IMR-90 (cell line): Measurements from ENCODE around the gene PTGES2. TPM values are rescaled to one million over a fixed set of nuclear protein-coding genes. Genes with fewer than 3 reads are reported as not detected.

Experiments used
- ATAC-seq: fragments of 200-7000 bp; cut with Tn5 transposase; 2 replicates; pipeline ENCODE4 v1.9.1; 2020; ENCODE audit warnings: low read depth, mild to moderate bottlenecking, moderate library complexity
- BruUV-seq: library from RNA; stranded (reverse); fragments of 400-500 nt; replicated peaks from 2 replicates; lab custom pipeline; 2021; lab: Mats Ljungman, UMichigan
- CTCF ChIA-PET: fragments of 300-600 bp; formaldehyde crosslinking; extraction: SDS; loops from one replicate; lab custom pipeline; 2021; ENCODE audit warnings: antibody characterized with exemption; lab: Yijun Ruan, JAX
- POLR2A ChIA-PET: fragments of 300-600 bp; sonication (Branson Sonifier 250); formaldehyde crosslinking; loops from one replicate; lab custom pipeline; 2022; ENCODE audit warnings: antibody characterized with exemption; ENCODE audit not compliant: unreplicated experiment; lab: Charles Lee
- DNase-seq: peaks from one replicate; pipeline ENCODE4 v3.0.0; 2013
- H2AFZ ChIP-seq: replicated peaks from 2 replicates; pipeline ENCODE3; 2013; ENCODE audit warnings: low read length, mild to moderate bottlenecking; ENCODE audit not compliant: poor library complexity
- H2AK5ac ChIP-seq: 2 replicates; pipeline ENCODE4 v1.6.1; 2013; ENCODE audit warnings: low read depth, low read length, inconsistent platforms
- H2AK9ac ChIP-seq: replicated peaks from 2 replicates; pipeline ENCODE3; 2013; ENCODE audit warnings: mild to moderate bottlenecking, low read depth, low read length, moderate library complexity; ENCODE audit not compliant: poor library complexity
- H2BK120ac ChIP-seq: 2 replicates; pipeline ENCODE4 v1.6.1; 2013; ENCODE audit warnings: low read depth, low read length, inconsistent platforms
- H2BK15ac ChIP-seq: 3 replicates; pipeline ENCODE4 v1.6.1; 2013; ENCODE audit warnings: low read depth, low read length, inconsistent platforms
- H2BK20ac ChIP-seq: 2 replicates; pipeline ENCODE4 v1.6.1; 2013; ENCODE audit warnings: low read depth, mild to moderate bottlenecking, inconsistent platforms, low read length, moderate library complexity
- H2BK5ac ChIP-seq: 2 replicates; pipeline ENCODE4 v1.6.1; 2013; ENCODE audit warnings: mild to moderate bottlenecking, low read depth, low read length, inconsistent platforms; ENCODE audit not compliant: poor library complexity, severe bottlenecking
- H3K14ac ChIP-seq: replicated peaks from 2 replicates; pipeline ENCODE4 v1.6.1; 2013; ENCODE audit warnings: low read depth, low read length, inconsistent platforms
- H3K18ac ChIP-seq: 2 replicates; pipeline ENCODE4 v1.6.1; 2013; ENCODE audit warnings: low read depth, low read length, control low read depth
- H3K23ac ChIP-seq: 2 replicates; pipeline ENCODE4 v1.6.1; 2013; ENCODE audit warnings: low read depth, low read length, inconsistent platforms
- H3K27ac ChIP-seq: 2 replicates; pipeline ENCODE4 v1.5.1; 2013; ENCODE audit warnings: mild to moderate bottlenecking, control low read depth, low read length; ENCODE audit not compliant: insufficient read depth
- H3K27me3 ChIP-seq: 2 replicates; pipeline ENCODE4 v1.6.1; 2013; ENCODE audit warnings: low read length; ENCODE audit not compliant: control insufficient read depth, insufficient read depth
- H3K36me3 ChIP-seq: 2 replicates; pipeline ENCODE4 v1.6.1; 2013; ENCODE audit warnings: low read length, mixed read lengths; ENCODE audit not compliant: control insufficient read depth, insufficient read depth
- H3K4ac ChIP-seq: 2 replicates; pipeline ENCODE4 v1.6.1; 2013; ENCODE audit warnings: low read depth, low read length, inconsistent platforms
- H3K4me1 ChIP-seq: 2 replicates; pipeline ENCODE4 v1.6.1; 2013; ENCODE audit warnings: low read length, mixed read lengths; ENCODE audit not compliant: control insufficient read depth, insufficient read depth
- H3K4me2 ChIP-seq: 2 replicates; pipeline ENCODE4 v1.6.1; 2013; ENCODE audit warnings: low read depth, mild to moderate bottlenecking, control low read depth, low read length, moderate library complexity
- H3K4me3 ChIP-seq: 2 replicates; pipeline ENCODE4 v1.5.1; 2013; ENCODE audit warnings: low read depth, mild to moderate bottlenecking, control low read depth, low read length, moderate library complexity; ENCODE audit not compliant: insufficient read depth
- H3K56ac ChIP-seq: 2 replicates; pipeline ENCODE4 v1.6.1; 2013; ENCODE audit warnings: low read length, inconsistent platforms; ENCODE audit not compliant: insufficient read depth; ENCODE audit errors: extremely low read depth
- H3K79me1 ChIP-seq, 2 experiments: 2 replicates each; pipeline ENCODE4 v1.6.1; 2013; ENCODE audit warnings: low read length in 2 of 2, inconsistent platforms in 1 of 2, low read depth in 1 of 2
- H3K9ac ChIP-seq: 2 replicates; pipeline ENCODE4 v1.6.1; 2013; ENCODE audit warnings: low read depth, low read length, control low read depth
- H3K9me1 ChIP-seq: 2 replicates; pipeline ENCODE4 v1.6.1; 2013; ENCODE audit warnings: low read length, inconsistent platforms; ENCODE audit not compliant: insufficient read depth
- H3K9me3 ChIP-seq: 2 replicates; pipeline ENCODE4 v1.6.1; 2013; ENCODE audit warnings: low read length; ENCODE audit not compliant: control insufficient read depth, insufficient read depth
- H4K20me1 ChIP-seq: 2 replicates; pipeline ENCODE4 v1.6.1; 2013; ENCODE audit warnings: low read length, inconsistent platforms; ENCODE audit not compliant: insufficient read depth
- H4K5ac ChIP-seq: 2 replicates; pipeline ENCODE4 v1.6.1; 2013; ENCODE audit warnings: mild to moderate bottlenecking, low read depth, low read length, control low read depth
- H4K8ac ChIP-seq, 2 experiments: 2 replicates each; pipeline ENCODE4 v1.6.1; 2013; ENCODE audit warnings: low read depth in 2 of 2, low read length in 2 of 2, control low read depth in 1 of 2, inconsistent platforms in 1 of 2
- H4K91ac ChIP-seq: 2 replicates; pipeline ENCODE4 v1.6.1; 2013; ENCODE audit warnings: low read depth, low read length, inconsistent platforms; ENCODE audit not compliant: insufficient read depth
- FOS ChIP-seq: fragments of 150-350 bp; IDR thresholded peaks from 2 replicates; pipeline ENCODE4 v1.6.1; 2016; ENCODE audit warnings: low read depth, low read length
- RFX5 ChIP-seq: IDR thresholded peaks from 2 replicates; pipeline ENCODE4 v1.8.0; 2012; ENCODE audit warnings: low read depth, mild to moderate bottlenecking, low read length, moderate library complexity
- WGBS, 2 experiments: methylation state at CpG; one replicate each; pipeline versions ENCODE4 v1.1.5 to v1.1.7; 2013; ENCODE audit warnings: missing lambda C conversion rate in 2 of 2; ENCODE audit not compliant: insufficient read length in 1 of 2; ENCODE audit errors: extremely low coverage in 2 of 2; 5-methylcytosine and 5-hydroxymethylcytosine counted together
- dilution Hi-C: fragments of 300-500 bp; cut with HindIII; formaldehyde crosslinking; loops from one replicate; pipeline ENCODE4 v1.14.3; 2018; ENCODE audit warnings: low sequenced_read_pairs; ENCODE audit not compliant: unreplicated experiment
- in situ Hi-C: fragments of 300-500 bp; cut with MboI; formaldehyde crosslinking; loops from 3 replicates; pipeline ENCODE4 v1.14.3; 2019; ENCODE audit warnings: low sequenced_read_pairs, inconsistent platforms, mixed read lengths
- intact Hi-C: fragments of 100-400 bp; cut with micrococcal nuclease; formaldehyde crosslinking; loops from 2 replicates; pipeline ENCODE4 v1.10.0; 2022
- polyA plus RNA-seq, 3 experiments: library from polyadenylated mRNA; depleted of rRNA; stranded (reverse); fragments of >200 nt; gene quantifications; 2 replicates each; pipeline ENCODE4 v1.2.3, GENCODE V29; 2012; ENCODE audit warnings: low replicate concordance in 1 of 3
- total RNA-seq: library from RNA; depleted of rRNA; stranded (reverse); fragments of >200 nt; gene quantifications from 2 replicates; pipeline ENCODE4 v1.2.3, GENCODE V29; 2012
- TF ChIP-seq, protein P1 (sequence below): fragments of 150-350 bp; IDR thresholded peaks from 2 replicates; pipeline ENCODE4 v1.6.1; 2017; ENCODE audit warnings: mild to moderate bottlenecking, antibody characterized with exemption, low read length, low read depth

PTGES2 gene
- total and polyA plus RNA-seq, 2 of the 4 experiments (the other 2 are of a cell fraction) = 100 to 107 TPM

DNA sequence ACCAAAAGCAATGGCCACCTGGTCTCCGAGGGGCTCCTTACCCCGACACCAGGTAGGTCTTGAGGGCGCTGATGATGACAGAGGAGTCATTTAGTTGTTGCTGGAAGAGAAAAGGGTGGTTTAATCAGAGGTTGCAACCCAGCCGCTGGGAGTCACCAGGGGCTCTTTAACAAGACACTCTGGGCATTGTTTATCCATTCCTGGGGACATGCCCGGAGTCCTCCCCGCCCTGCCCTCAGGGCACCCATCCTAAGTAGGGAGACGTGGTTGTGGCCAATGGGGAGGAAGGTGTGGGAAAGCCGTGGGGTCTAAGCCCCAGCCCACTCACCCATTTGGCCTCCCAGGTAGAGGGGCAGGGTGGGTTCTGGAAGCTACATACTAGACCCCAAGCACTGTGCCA lies 3.1 kb downstream of the PTGES2 start:
- Histone ChIP-seq H2AK9ac (no peak overlapping the region), H3K9me3 (no peaks in the 10 kb centered on the region), H4K20me1 (peaks cover 17% of the 10 kb centered on the region; the same call in 1 of the 2 replicates), H3K4ac (no peak overlapping the region), H3K36me3 (peaks cover 24% of the 10 kb centered on the region), H2AK5ac (no peak overlapping the region), H3K18ac (no peak overlapping the region), H2BK120ac (no peak overlapping the region), H4K8ac (no peak overlapping the region), H3K56ac (no peak overlapping the region), H2BK15ac (no peak overlapping the region), H3K27me3 (no peaks in the 10 kb centered on the region), H4K5ac (no peak overlapping the region), H2AFZ (no peak overlapping the region), H3K9me1 (peaks cover 10% of the 10 kb centered on the region), H3K4me1 (peaks cover 10% of the 10 kb centered on the region; the same call in 1 of the 2 replicates), H3K23ac (no peak overlapping the region), H2BK20ac (no peak overlapping the region), H2BK5ac (no peak overlapping the region), H3K27ac (no peak overlapping the region), H3K9ac (no peak overlapping the region), H3K14ac (no peak overlapping the region), H3K4me2 (no peak overlapping the region), H4K91ac (no peak overlapping the region), H3K79me1 (peaks cover 9 to 39% of the 10 kb centered on the region in 2 experiments; a peak in 3 of 4 replicates), H3K4me3 (no peak overlapping the region)
- TF ChIP-seq, protein P1, sequence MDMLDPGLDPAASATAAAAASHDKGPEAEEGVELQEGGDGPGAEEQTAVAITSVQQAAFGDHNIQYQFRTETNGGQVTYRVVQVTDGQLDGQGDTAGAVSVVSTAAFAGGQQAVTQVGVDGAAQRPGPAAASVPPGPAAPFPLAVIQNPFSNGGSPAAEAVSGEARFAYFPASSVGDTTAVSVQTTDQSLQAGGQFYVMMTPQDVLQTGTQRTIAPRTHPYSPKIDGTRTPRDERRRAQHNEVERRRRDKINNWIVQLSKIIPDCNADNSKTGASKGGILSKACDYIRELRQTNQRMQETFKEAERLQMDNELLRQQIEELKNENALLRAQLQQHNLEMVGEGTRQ = no peak
- no peak for TF ChIP-seq RFX5
- TF ChIP-seq FOS = no peak
- CTCF ChIA-PET = interaction anchor here (0.7 to 0.9 kb wide), 2 partner anchors 11 to 89 kb away, joined by 3 read pairs; no protein-coding TSS in a partner anchor
- ATAC-seq (no peak), DNase-seq (no peak)
- dilution Hi-C loops (no loop called here), intact Hi-C loops (no loop called here), in situ Hi-C loops (no loop called here)
- BruUV-seq = no TSS peak
- POLR2A ChIA-PET = no interaction called here
- 88% methylated on average over 4 of the region's 8 CpGs; no CpG with 5 or more reads in 1 of the 2 experiments for WGBS, 2 experiments
